GM08714 (cell line): ENCODE measurements around the gene CFAP61.

Source experiments
- H3K4me3 ChIP-seq: fragments of 200-500 bp; sonication (Bioruptor generic); 2 replicates; pipeline ENCODE4 v1.5.1; 2014; ENCODE audit warnings: mild to moderate bottlenecking, low read length, inconsistent platforms
- ZNF274 ChIP-seq: IDR thresholded peaks from 2 replicates; pipeline ENCODE4 v1.6.1; 2012; ENCODE audit warnings: mild to moderate bottlenecking, low read depth, low read length

Gene CFAP61

GRCh38 chr20:20393207-20394120 is 341.1 kb downstream of the CFAP61 start:
- no peak for TF ChIP-seq ZNF274

GRCh38 chr20:20395087-20395486 is 342.8 kb downstream of the CFAP61 start:
- no peak for TF ChIP-seq ZNF274
- no peak overlapping the region for H3K4me3 ChIP-seq

More at GRCh38 chr20:20393207-20394120, 341.1 kb downstream of the CFAP61 start:
- H3K4me3 ChIP-seq = no peak overlapping the region

GRCh38 chr20:20395903-20396568 is 343.7 kb downstream of the CFAP61 start:
- no peak overlapping the region for H3K4me3 ChIP-seq
- TF ChIP-seq ZNF274 = no peak

GRCh38 chr20:20396794-20397193 is 344.5 kb downstream of the CFAP61 start:
- no peak for TF ChIP-seq ZNF274
- no peak overlapping the region for H3K4me3 ChIP-seq

GRCh38 chr20:20398123-20398522 is 345.8 kb downstream of the CFAP61 start:
- TF ChIP-seq ZNF274 = no peak
- no peak overlapping the region for H3K4me3 ChIP-seq

GRCh38 chr20:20399531-20400500 is 347.5 kb downstream of the CFAP61 start:
- H3K4me3 ChIP-seq = no peak overlapping the region
- TF ChIP-seq ZNF274 = no peak

- H3K4me3 ChIP-seq = no peak overlapping the region
- TF ChIP-seq ZNF274 = no peak
Measured at GRCh38 chr20:20401991-20402390, 349.7 kb downstream of the CFAP61 start.

- H3K4me3 ChIP-seq = no peak overlapping the region
- TF ChIP-seq ZNF274 = no peak
Measured at GRCh38 chr20:20404633-20405032, 352.3 kb downstream of the CFAP61 start.

- H3K4me3 ChIP-seq = no peak overlapping the region
- no peak for TF ChIP-seq ZNF274
Measured at GRCh38 chr20:20405623-20406022, 353.3 kb downstream of the CFAP61 start.

- no peak overlapping the region for H3K4me3 ChIP-seq
- TF ChIP-seq ZNF274 = no peak
Measured at GRCh38 chr20:20406306-20406705, 354.0 kb downstream of the CFAP61 start.

- no peak overlapping the region for H3K4me3 ChIP-seq
- no peak for TF ChIP-seq ZNF274
Measured at GRCh38 chr20:20407891-20408805, 355.8 kb downstream of the CFAP61 start.

- no peak for TF ChIP-seq ZNF274
Measured at GRCh38 chr20:20409331-20409730, 357.0 kb downstream of the CFAP61 start.

More at GRCh38 chr20:20409331-20409730, 357.0 kb downstream of the CFAP61 start:
- no peak overlapping the region for H3K4me3 ChIP-seq
